CMK (cell line): ENCODE results near the gene PLA2G4E.

Experiments
- DNase-seq: peaks from one replicate; pipeline ENCODE4 v3.0.0-alpha.2; 2010; ENCODE audit warnings: low read depth

The PLA2G4E gene

DNA sequence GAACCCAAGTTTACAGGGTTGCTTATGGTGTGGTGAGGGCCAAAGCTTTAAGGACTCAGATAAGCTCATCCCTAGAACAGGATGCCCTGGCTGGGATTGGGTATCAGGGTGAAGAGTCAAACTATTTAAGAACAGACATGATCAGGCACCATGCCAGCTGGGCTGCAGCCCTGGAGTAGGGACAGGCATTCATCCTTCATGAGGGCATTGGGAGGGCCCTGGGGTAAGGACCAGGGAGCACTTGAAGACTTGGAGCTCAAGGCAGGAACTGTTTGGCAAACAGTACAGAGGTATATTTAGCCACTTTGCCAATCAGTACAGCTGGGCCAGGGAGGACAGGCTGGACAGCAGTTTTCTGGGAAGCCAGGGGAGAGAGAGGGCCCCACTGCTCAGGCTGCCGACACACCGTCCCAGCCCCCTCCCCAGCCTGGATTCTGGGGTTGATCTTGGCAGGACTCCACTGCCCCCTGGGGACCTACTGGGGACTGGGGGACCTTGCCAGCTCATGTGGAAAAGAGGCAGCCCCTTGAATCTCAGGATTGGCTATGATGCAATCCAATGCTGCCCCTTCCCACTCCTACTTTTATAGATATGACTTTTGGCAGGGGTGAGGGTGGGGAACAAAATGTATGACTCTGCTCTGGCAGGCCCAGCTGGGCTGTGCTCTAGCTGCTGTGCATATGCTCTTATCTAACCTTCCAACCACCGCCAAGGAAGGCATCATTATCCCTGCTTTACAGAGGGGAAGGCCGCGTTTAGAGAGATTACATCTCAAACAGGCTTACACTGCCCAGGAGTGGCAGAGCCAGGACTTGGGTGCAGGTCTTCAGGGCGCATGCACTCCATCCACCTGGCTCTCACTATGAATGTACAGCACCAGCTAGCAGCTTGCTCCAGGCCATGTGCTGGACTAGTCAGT, 2.3 kb downstream of the PLA2G4E start:
- no peak for DNase-seq

DNA sequence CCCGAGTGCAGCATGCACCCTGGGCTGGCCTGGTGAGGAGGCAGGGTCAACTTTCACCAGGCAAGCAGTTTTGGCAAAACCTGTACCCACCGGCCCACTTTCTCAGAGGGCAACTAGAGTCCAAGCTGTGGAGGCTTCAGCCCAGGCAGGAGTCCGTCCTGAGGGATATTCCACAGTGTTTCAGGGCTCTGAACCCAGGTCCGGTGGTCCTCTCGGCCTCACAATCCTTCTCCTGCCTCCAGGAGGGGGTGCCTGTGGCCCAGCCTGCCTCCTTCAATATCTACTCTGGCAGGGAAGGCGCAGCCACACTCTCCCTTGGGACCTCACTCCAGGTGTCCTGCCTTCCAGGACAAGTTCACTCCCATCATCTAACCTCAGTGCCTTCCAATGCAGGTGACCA, 3.9 kb downstream of the PLA2G4E start:
- DNase-seq = no peak

DNA sequence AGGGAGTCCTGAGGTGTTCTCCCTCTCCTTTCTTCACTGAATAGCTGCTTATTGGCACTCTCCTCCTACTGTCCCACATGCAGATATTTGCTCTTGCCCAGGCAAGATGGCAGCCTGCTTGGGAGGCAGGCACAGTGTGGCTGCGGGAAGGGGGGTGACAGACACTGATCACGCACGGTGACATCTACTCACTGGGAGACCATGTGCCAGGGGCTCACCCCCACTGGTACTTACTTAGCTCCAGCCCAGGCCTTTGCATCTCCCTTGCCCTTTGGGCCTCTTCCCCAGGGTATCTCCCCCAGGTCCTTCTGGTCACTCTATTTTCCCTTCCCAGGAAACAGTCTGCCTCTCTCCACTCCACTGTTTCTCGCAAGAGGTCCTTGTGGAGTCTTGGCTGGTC, 6.4 kb downstream of the PLA2G4E start:
- no peak for DNase-seq

DNA sequence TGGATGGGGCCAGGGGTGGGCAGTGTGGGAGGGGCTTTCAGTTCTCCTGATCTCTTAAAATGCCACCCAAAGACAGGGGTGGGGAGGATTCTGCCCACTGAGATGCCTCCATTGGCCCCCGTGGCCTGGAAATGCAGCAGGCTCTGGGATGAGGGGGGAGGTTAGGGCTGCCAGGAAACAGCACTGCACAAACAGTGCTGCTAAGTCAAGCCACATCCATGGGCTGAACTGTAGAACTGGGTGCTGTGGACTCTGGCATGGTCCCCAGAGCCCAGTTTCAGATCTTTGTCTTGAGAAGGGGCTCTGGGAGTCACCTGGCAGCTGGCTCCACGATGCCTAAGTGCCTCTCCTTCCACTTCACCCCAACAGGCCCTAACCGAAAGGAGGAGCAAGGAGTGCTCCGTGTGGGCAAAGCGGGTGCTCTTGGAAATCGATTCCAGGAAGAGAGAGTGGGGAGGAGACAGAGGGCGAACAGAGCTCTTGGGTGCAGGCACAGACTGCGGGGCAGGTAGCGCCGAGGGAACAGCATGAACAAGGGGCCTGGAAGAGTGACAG, 7.8 kb downstream of the PLA2G4E start:
- DNase-seq = no peak

DNA sequence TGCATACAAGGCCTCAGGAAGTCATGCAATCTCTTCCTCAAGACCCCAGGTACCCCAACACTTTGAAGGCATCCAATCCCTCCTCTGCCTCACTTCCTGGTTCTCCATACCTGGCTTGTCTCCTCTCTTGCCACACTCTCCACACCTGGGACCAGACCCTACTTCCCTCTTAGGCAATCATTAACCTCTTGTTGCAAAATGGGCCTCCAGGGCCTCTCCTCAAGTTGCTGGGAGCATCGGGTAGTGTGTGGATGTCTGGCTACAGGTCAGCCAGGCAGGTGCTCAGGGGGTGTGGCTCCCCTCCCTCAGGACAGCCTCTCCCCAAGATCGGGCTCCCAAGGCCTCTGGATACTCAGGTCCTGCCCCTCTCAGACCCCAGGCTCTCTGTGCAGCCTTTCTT, 8.6 kb downstream of the PLA2G4E start:
- DNase-seq = no peak

DNA sequence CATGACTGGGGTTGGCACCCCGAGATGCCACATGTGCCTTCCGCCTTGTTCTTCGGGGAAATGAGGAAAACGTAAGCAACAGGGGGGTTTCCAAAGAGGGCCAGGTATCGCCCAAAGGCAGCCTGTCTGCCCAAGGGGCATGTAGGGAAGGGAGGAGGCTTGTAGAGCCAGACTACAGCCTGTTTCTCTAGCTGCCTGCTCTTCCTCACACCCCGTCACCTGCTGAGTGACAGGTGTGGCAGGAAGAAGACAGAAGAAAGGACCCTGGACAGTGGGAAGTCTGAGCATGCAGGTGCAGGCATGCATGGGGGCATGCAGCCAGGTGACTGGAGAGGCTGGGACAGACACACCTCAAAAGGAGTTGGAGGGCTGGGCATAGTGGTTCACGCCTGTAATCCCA, 9.8 kb downstream of the PLA2G4E start:
- DNase-seq = no peak

DNA sequence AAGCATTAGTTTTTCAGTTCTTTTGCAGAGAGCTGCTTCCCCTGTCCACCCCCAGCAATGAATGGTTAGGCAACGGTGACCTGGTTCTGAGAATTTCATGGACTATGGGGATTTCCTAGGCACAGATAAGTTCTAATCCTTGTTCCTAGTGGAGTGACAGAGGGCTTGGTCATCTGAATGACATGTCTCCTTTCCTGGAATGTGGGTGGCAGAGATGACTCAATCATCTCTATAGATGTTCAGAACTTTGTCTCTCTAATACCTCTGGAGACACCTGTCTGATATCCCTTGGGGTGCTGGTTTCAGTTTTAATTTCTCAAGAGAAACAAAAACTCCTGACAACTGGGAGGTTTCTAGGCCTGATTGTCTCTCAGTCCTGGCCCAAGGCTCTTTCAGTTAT, 10.4 kb downstream of the PLA2G4E start:
- no peak for DNase-seq

DNA sequence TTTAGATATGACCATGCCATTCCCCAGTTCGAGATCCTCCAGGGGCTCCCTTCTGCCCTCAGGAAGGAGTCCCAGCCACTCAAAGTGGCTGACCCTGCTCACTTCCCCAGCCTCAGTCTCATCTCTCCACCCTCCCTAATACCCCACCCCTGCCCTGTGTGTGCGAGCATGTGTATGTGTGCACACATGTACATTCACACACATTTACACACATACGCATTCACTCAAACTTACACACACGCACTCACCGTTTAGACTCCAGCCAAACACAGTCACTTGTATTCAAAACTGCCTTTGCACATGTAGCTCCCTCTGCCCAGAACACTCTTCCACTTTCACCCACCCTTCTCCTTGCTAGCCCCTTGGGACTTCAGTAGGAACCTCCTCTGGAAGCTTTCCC, 11.4 kb downstream of the PLA2G4E start:
- DNase-seq = no peak

DNA sequence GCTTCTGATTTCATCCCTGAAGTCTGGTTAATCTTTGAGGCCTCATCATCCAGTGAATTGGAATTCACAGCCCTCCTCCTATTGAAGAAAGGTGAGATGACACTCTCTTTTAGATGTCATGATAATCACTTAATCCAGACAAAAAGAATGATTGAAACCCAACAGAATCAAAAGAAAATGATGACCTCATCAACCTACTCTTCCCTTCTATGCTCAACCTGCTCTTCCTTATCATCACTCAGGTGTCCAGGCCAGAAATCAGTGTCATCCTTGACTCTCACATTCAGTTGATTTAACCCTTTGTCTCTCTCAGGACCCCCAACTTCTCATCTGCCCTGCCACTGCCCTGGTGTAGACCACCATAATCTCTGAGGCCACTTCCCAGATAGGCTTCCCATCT, 11.8 kb downstream of the PLA2G4E start:
- no peak for DNase-seq

DNA sequence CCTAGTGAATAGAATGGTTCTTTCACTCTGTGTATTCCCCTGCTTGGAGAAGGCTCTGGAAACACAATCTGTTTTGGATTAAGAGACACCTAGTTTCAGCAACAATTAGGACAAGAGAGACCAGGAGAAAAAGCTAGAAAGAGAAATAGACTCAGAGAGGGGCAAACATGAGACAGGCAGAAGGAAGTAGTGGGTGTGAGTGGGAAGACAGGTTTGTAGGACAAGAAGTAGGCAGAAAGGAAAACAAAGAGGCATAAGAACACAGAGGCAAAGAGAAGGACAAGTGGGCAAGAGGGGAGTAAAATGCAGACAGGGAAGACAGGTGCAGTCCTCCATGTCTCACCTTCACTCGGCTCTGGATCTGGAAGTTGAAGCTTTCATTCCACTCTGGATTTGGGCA, 13.5 kb downstream of the PLA2G4E start:
- no peak for DNase-seq

DNA sequence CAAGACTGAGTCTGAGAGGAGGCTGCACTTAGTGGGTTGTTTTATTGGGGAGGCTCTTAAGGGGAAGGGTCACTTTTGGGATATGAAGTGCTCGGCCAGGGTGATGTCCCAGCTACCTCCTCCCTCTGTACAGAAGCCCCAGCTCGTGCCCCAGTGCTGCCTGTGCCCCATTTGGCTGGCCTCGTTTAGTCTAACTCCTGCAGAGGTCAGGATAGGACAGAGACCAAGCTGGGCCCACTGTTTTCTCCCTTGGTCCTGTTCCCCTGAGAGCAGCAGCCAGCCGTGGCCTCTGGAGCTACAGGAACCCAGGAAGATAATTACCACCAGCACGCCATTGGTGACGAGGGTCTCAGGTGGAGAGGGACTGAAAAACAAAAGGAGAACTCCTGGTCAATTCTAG, 18.5 kb downstream of the PLA2G4E start:
- DNase-seq = no peak

DNA sequence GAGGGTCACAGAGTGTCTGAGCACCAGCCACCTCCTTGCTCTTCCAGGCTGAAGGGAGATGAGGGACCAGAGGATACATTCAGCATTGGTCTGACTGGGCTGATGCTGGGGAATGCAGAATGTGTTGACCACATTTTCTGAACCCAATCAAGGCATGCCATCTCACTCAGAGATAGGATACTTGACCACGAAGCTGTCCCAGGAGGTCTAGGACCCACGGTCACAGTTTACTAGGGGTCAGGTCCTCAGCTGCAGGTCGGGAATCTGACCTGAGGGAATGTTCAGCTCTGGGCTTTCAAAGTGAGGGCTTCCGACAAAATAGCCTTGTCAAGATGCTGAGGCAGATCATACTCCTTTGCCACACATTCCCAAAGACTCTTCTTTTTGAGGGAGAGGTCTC, 19.6 kb downstream of the PLA2G4E start:
- DNase-seq = no peak

DNA sequence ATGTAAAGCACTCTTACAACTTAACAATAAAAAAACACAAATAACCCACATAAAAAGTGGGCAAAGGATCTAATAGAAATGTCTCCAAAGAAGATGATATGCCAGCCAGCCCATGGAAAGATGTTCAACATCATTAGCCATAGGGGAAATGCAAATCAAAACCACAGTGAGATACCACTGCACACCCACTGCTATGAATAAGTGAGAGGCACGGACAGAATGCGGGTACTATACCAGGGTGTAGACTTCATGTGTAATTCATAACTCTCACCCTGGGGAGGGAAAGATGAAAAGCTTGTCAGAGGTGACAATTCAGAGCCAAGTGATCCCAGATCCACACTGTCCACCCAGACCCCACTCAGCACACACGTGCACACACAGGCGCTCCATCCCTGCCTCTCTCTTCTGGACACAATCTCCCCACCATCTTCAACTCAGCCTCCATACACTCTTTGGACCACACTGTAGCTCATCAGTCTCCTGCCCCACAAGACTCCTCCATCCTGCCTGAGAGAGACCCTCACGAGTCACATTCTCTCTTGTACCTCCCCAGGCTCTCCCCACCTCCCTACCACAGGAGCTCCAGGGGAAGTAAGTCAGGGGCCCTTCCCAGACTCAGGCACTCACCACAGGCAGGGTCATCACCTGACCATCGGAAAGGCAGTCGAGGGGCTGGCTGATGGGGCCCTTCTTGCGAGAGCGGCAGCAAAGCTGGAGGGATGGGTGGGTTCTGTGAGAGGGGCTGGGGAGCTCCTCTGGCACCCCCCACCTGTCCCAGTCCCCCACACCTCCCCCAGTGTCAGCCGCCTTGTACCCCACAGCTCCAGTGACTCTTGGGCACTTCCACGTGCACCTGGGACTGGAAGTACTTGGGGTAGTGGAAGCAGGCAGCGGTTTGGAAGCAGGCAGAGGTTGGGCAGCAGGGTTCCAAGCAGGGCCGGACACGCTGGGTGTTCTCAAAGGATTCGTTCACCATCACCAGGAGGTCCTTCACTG, 21.3 kb downstream of the PLA2G4E start:
- DNase-seq = no peak

DNA sequence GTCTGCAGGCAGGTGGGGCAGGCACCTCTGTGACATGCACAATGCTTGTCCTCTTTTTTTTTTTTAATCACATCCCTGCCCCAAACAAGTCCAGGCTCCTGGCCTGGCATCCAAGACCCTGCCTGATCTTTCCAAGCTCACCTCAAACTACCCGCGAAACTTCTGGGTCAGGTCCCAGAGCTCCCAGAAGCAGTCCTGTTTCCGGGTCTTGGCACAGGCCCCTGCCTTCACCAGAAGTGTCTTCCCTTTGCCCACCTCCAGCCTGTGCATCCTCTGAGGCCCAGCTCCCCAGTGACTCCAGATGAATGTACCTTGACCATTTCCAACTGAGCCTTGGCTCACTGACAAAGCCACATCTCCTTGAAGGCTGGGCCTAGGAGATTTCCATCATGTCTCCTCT, 23.0 kb downstream of the PLA2G4E start:
- no peak for DNase-seq

DNA sequence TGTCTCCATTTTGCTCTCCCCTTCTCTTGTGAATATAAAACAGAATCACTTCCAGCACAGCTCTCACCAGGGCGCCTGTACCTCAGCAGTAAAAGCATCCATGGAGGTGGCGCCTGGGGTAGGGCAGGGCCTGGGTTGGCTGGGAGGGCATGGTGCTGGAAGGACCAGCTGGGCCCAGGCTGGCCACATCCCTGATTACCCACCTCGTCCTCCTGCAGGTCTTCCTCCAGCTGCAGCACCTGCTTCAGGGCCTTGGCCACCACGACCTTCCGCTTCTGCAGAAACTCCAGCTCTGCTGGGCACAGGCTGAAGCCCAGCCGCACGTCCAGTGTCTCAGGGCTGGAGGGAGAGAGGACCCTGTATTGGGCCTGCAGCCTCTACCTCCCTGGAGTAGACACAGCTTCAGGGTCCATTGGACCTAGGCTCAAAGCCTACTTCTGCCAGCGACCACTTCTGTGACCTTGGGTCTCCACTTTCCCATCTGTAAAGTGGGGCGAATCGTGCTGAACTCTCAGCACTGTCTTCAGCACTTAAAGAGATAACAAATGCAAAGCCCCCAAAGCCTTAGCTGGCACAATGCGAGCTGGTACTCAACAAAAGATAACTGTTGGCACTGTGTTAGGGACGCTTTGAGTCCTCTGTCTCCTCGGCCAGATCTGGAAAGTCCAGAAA, 23.8 kb downstream of the PLA2G4E start:
- no peak for DNase-seq

DNA sequence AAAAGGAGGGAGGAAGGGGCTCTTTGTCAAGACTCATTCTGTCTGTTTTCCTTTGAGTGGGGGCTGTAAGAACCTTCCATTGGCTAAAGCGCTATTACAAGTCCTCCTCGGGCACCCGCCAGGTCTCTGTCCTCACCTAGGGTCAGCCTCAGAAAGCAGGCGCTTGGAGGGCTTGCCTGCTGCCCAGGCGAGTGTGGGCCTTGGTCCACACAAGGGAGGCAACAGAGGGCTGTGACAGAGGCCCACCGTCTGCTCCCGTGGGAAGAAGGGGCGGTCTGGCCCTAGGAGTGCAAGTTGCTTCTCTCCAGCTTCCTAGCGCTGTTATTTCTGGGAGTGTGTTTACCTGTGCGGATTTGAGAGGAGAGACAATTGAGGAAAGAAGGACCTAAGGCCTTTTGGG, 24.5 kb downstream of the PLA2G4E start:
- DNase-seq = no peak

DNA sequence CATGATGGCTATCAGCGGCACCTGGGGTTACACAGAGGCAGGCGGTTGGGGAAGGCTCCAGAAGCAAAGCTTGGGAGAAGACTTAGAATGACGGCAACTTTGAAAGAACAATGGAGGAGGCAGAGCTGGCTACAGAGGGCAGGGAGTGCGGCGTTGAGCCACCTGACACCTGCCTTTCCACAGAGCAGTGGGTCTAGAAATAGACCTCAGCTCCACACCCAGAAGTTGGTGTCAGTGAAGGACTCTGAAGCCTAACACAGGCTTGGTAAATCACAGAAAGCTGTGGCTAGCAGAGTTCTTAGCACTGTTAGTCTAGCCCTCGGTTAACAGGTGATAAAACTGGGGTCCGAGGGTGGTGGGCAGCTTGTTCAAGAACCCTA, 25.4 kb downstream of the PLA2G4E start:
- no peak for DNase-seq

DNA sequence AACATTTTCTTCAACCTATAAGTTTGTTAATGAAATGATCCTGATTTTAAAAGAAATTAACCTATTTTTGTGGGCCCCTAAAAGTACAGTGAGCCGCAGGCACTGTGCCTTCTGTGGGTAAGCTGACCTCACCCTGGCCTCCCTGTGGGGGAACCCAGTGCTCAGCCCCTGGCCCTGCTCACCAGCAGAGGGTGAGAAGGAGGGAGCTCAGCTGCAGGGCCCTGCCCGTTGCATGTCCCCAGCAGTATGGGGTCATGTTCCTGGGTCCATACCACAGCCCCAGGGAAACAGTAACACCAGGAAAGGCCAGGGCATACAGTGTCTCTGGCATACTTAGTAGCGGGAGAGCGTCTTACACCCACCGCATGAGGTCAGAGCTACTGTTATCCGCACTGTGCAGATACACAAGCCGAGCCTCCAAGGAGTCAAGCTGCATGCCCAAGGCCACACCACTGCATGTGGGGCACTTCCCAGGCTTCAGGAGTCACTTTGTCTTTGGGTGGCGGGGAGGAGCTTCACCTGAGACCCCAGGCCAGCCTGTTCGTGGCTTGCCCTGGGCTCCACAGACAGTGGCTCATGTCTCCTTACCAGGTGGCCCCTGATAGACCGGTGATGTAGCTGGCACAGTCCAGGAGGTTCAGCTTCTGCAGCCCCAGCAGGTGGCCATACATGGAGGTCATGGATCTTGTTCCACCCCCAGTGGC, 25.9 kb downstream of the PLA2G4E start:
- DNase-seq = no peak

DNA sequence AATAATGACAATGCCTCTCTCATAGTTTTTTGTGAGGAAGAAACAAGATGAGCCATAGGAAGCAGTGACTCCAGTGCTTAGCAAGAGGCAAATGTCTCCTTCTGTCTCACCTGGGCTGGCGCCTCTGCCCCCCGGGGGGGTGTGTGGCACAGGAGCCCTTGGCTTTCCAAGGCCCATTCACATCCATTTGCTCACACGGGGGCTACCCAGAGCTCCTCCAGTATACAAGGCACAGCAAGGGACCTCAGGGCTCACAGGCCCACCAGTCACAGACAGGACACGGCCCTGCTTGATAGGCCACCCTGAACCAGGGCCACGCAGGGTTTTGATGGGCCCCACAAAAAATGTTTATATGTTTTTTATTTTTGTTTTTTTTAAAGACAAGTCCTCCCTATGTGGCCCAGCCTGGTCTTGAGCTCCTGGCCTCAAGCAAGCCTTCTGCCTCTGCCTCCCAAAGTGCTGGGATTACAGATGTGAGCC, 26.6 kb downstream of the PLA2G4E start:
- no peak for DNase-seq

DNA sequence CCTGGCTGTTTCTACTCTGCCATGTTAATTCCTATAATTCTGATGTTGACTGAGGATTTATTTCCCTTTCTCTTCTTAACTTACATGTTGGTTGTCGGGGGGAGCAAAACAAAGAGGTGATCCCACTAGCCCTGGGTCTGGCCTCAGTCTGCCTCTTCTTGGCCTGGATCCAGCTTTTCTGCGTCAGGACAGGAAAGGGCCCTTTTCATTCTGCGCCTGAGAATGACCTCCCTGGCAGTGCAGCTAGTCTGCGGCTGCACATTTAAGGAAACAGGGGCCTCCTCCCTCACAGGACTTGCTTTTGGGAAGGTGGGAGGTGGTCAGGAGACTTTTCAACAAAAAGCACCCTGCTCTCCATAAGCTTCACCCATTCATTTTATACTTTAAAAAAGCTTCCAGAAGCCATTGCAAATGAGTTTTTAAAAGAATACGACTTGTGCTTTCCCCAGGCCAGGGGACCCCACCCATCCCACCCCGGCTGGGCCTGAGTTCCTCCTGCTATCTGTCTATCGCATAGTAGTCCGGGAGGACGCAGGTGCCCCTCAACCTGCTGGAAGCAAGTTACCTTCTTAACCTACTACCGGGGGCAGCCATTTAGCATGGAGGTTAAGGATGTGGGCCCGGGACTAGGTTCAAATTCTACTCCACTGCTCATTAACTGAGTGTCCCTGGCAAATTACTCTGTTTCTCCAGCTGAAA, 27.2 kb downstream of the PLA2G4E start:
- DNase-seq = no peak

DNA sequence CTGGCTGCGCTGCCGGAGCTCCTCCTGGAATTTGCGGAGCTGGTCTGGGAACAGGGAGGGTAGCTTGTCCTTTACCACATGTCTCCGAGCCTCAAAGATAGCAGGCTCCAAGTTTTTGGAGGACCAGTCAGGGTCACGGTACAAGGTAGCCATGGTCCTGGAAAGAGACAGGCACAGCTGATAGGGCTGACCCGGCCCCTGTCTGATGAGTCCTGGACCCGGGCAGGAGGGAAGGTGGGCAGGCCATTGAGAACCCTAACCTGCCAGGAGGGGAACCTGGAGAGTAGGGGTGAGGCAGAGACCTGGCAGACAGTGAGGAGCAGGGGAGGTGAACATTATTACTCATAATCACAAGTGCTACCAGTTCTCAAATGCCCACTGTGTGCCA, 28.0 kb downstream of the PLA2G4E start:
- DNase-seq = no peak
